Hematopoietic multipotent progenitor cell treated with erythropoietin and hydrocortisone succinate and interleukin-3 and kit ligand, for 4 days (in vitro differentiated cells): ENCODE data around the gene LAMC3.
A peak's percentile ranks its signal among the peaks of the same experiment; 100 is the strongest.

Experiments used
- DNase-seq: peaks from one replicate; pipeline ENCODE4 v3.0.0-alpha.2; 2015

Gene LAMC3

GRCh38 chr9:131013015-131013755, 4.2 kb downstream of the LAMC3 start:
- no peak for DNase-seq

- DNase-seq, result no peak
These were observed 5.0 kb downstream of the LAMC3 start for GRCh38 chr9:131013771-131014676.

- DNase-seq, result no peak
These were observed 6.1 kb downstream of the LAMC3 start for GRCh38 chr9:131015112-131015511.

- no peak for DNase-seq
These were observed 7.0 kb downstream of the LAMC3 start for GRCh38 chr9:131015876-131016397.

GRCh38 chr9:131017067-131017466, 8.1 kb downstream of the LAMC3 start:
- DNase-seq, result no peak

- DNase-seq, result peak; percentile 23
These were observed 9.6 kb downstream of the LAMC3 start for GRCh38 chr9:131018621-131019020.

GRCh38 chr9:131019388-131020239, 10.6 kb downstream of the LAMC3 start:
- DNase-seq, result no peak

GRCh38 chr9:131020388-131020787, 11.4 kb downstream of the LAMC3 start:
- no peak for DNase-seq

- no peak for DNase-seq
These were observed 11.9 kb downstream of the LAMC3 start for GRCh38 chr9:131020862-131021261.

- DNase-seq, result no peak
These were observed 12.8 kb downstream of the LAMC3 start for GRCh38 chr9:131021785-131022184.

GRCh38 chr9:131024978-131025868, 16.2 kb downstream of the LAMC3 start:
- DNase-seq, result no peak

- no peak for DNase-seq
These were observed 17.2 kb downstream of the LAMC3 start for GRCh38 chr9:131025953-131026858.

GRCh38 chr9:131027048-131027871, 18.3 kb downstream of the LAMC3 start:
- DNase-seq, result no peak

GRCh38 chr9:131027872-131028179, 18.9 kb downstream of the LAMC3 start:
- DNase-seq, result no peak

- DNase-seq, result no peak
These were observed 19.4 kb downstream of the LAMC3 start for GRCh38 chr9:131028221-131028884.

GRCh38 chr9:131028931-131029573, 20.1 kb downstream of the LAMC3 start:
- no peak for DNase-seq

GRCh38 chr9:131029574-131029952, 20.6 kb downstream of the LAMC3 start:
- no peak for DNase-seq

- no peak for DNase-seq
These were observed 21.4 kb downstream of the LAMC3 start for GRCh38 chr9:131030239-131031004.
